Measurements from ENCODE around the gene BMP6. TPM values are rescaled to one million over a fixed set of nuclear protein-coding genes. Genes with fewer than 3 reads are reported as not detected.
A peak's percentile ranks its signal among the peaks of the same experiment; 100 is the strongest.

BMP6 gene
- total and polyA plus RNA-seq, 2 of the 4 experiments (the other 2 are of a cell fraction), result 0.18 to 0.19 TPM

- H4K8ac ChIP-seq (ENCODE audit: low read depth in 2 of 2, low read length in 2 of 2), result no peak overlapping the region
- H2BK20ac ChIP-seq (ENCODE audit: low read depth, low read length), result no peak overlapping the region
- H3K9me3 ChIP-seq (ENCODE audit: control insufficient read depth, insufficient read depth, low read length), result no peaks in the 10 kb centered on the region
- ATAC-seq (ENCODE audit: low read depth) (peak; percentile 46), DNase-seq (no peak)
- no peak overlapping the region for H4K91ac ChIP-seq (ENCODE audit: insufficient read depth, low read depth, low read length)
- no peak overlapping the region; the same call in 1 of the 2 replicates for H4K5ac ChIP-seq (ENCODE audit: low read depth, low read length)
- intact Hi-C loops (cut with micrococcal nuclease), result no loop called here
- dilution Hi-C loops (cut with HindIII; ENCODE audit: low sequenced_read_pairs, unreplicated experiment), result no loop called here
- no peaks in the 10 kb centered on the region for H3K36me3 ChIP-seq (ENCODE audit: control insufficient read depth, insufficient read depth, low read length)
- H4K20me1 ChIP-seq (ENCODE audit: insufficient read depth, low read length), result no peaks in the 10 kb centered on the region
- POLR2A ChIA-PET (ENCODE audit: unreplicated experiment), result no interaction called here
- peaks cover 4% of the 10 kb centered on the region; the same call in 1 of the 2 replicates for H3K27me3 ChIP-seq (ENCODE audit: control insufficient read depth, insufficient read depth, low read length)
- 0 out of 2 replicates have a peak, but pooled peaks cover 2% of the 10 kb centered on the region for H3K9me1 ChIP-seq (ENCODE audit: insufficient read depth, low read length)
- H3K4me2 ChIP-seq (ENCODE audit: low read depth, low read length), result peak overlapping the region; percentile 68; the same call in 1 of the 2 replicates
- no peak for TF ChIP-seq MAZ (IDR thresholded peaks at IDR 0.05; ENCODE audit: borderline replicate concordance, low read depth, low read length)
- no peak for TF ChIP-seq CTCF (conservative IDR thresholded peaks at IDR 0.05; ENCODE audit: low read depth, low read length)
- no peak for TF ChIP-seq RFX5 (IDR thresholded peaks at IDR 0.05; ENCODE audit: low read depth, low read length)
- no peak for TF ChIP-seq RAD21 (IDR thresholded peaks at IDR 0.05; ENCODE audit: low read length)
- no peak for TF ChIP-seq POLR2A (IDR thresholded peaks at IDR 0.05; ENCODE audit: low read depth, low read length)
- no peak for TF ChIP-seq CHD1 (IDR thresholded peaks at IDR 0.05; ENCODE audit: low read depth, low read length)
- no peak for TF ChIP-seq RCOR1 (IDR thresholded peaks at IDR 0.05; ENCODE audit: insufficient replicate concordance, low read length)
- no peak for TF ChIP-seq ELK1 (IDR thresholded peaks at IDR 0.05; ENCODE audit: borderline replicate concordance, low read depth, low read length)
- no peak for TF ChIP-seq CEBPB (IDR thresholded peaks at IDR 0.05; ENCODE audit: low read depth, low read length)
- no peak for TF ChIP-seq BHLHE40 (IDR thresholded peaks at IDR 0.05; ENCODE audit: low read depth, low read length)
- no peak for TF ChIP-seq MAFK (IDR thresholded peaks at IDR 0.05; ENCODE audit: low read depth, low read length)
- TF ChIP-seq USF2 (IDR thresholded peaks at IDR 0.05; ENCODE audit: low read depth, low read length), result no peak
- no peak for TF ChIP-seq NFE2L2 (IDR thresholded peaks at IDR 0.05; ENCODE audit: low read depth, low read length)
- no peak for TF ChIP-seq MXI1 (IDR thresholded peaks at IDR 0.05; ENCODE audit: borderline replicate concordance, low read depth, low read length)
- TF ChIP-seq FOS (IDR thresholded peaks at IDR 0.05; ENCODE audit: low read depth, low read length), result no peak
- peak overlapping the region; percentile 84 for H2AFZ ChIP-seq (replicated peaks; ENCODE audit: low read length, poor library complexity)
- CTCF ChIA-PET, result no interaction called here
- no peak overlapping the region for H3K9ac ChIP-seq (ENCODE audit: low read depth, low read length)
- H2BK5ac ChIP-seq (ENCODE audit: low read depth, low read length, poor library complexity, severe bottlenecking), result no peak overlapping the region
- no peak overlapping the region for H3K56ac ChIP-seq (ENCODE audit: extremely low read depth, insufficient read depth, low read length)
- no peak overlapping the region for H3K23ac ChIP-seq (ENCODE audit: low read depth, low read length)
- no peak overlapping the region for H2BK15ac ChIP-seq (ENCODE audit: low read depth, low read length)
- no peak overlapping the region for H2AK5ac ChIP-seq (ENCODE audit: low read depth, low read length)
- peak overlapping the region; percentile 83 for H2AK9ac ChIP-seq (replicated peaks; ENCODE audit: low read depth, low read length, poor library complexity)
- H3K4me1 ChIP-seq (ENCODE audit: control insufficient read depth, insufficient read depth, low read length), result peaks cover 3% of the 10 kb centered on the region; the same call in 1 of the 2 replicates
- H3K27ac ChIP-seq (ENCODE audit: insufficient read depth, low read length), result no peak overlapping the region
- no CpG with 5 or more reads among the region's 3 CpGs for WGBS, 2 experiments (ENCODE audit: extremely low coverage in 2 of 2, insufficient read length in 1 of 2)
- no peak overlapping the region for H3K4me3 ChIP-seq (ENCODE audit: insufficient read depth, low read depth, low read length)
- H3K14ac ChIP-seq (replicated peaks; ENCODE audit: low read depth, low read length), result no peak overlapping the region
- H3K18ac ChIP-seq (ENCODE audit: low read depth, low read length), result peak overlapping the region; percentile 59; the same call in 1 of the 2 replicates
- H3K4ac ChIP-seq (ENCODE audit: low read depth, low read length), result peak overlapping the region; percentile 34; the same call in 1 of the 2 replicates
- H3K79me1 ChIP-seq (ENCODE audit: low read depth in 1 of 2, low read length in 2 of 2), result no peaks in the 10 kb centered on the region
- H2BK120ac ChIP-seq (ENCODE audit: low read depth, low read length), result peak overlapping the region; percentile 61; the same call in 1 of the 2 replicates
- no TSS peak for BruUV-seq (replicated peaks)
- in situ Hi-C loops (cut with MboI; ENCODE audit: low sequenced_read_pairs), result no loop called here
Measured at GRCh38 chr6:7692453-7692784, 33.5 kb upstream of the BMP6 start.
